Gastrocnemius medialis (tissue), 4 donors: ENCODE data around the gene TNIK. TPM values are rescaled to one million over a fixed set of nuclear protein-coding genes. Genes with fewer than 3 reads are reported as not detected.

Experiments used
- ATAC-seq, 2 donors: fragments of 150-250 bp; one replicate each; pipeline ENCODE4 v1.9.1; 2016
- DNase-seq, 2 donors: peaks; one replicate each; pipeline ENCODE4 v3.0.0-alpha.2; 2019
- H3K27ac ChIP-seq, 4 donors: fragments of 200-600 bp; sonication (generic); 1 replicate in 1 of 4; 2 replicates in 3 of 4; pipeline ENCODE4 v1.5.1; 2016 to 2018; ENCODE audit warnings: mild to moderate bottlenecking in 2 of 4, moderate library complexity in 1 of 4
- H3K27me3 ChIP-seq, 3 donors: fragments of 200-600 bp; sonication (generic) in 2 of 3; 1 replicate in 1 of 3; 2 replicates in 2 of 3; pipeline versions ENCODE4 v1.5.1 to v1.6.0; 2016 to 2019; ENCODE audit warnings: mild to moderate bottlenecking in 1 of 3, moderate library complexity in 1 of 3
- H3K36me3 ChIP-seq, 2 donors: fragments of 200-600 bp; sonication (generic) in 1 of 2; one replicate each; pipeline ENCODE4 v1.5.1; 2017 to 2018
- H3K4me1 ChIP-seq, 2 donors: fragments of 200-600 bp; sonication (generic) in 1 of 2; one replicate each; pipeline ENCODE4 v1.5.1; 2016 to 2017; ENCODE audit warnings: mild to moderate bottlenecking in 2 of 2
- H3K4me3 ChIP-seq, 4 donors: fragments of 200-600 bp; sonication (generic) in 3 of 4; 1 replicate in 1 of 4; 2 replicates in 3 of 4; pipeline ENCODE4 v1.5.1; 2016 to 2019; ENCODE audit warnings: mild to moderate bottlenecking in 2 of 4
- H3K9me3 ChIP-seq, 3 donors: fragments of 200-600 bp; sonication (generic) in 2 of 3; 1 replicate in 1 of 3; 2 replicates in 2 of 3; pipeline ENCODE4 v1.5.1; 2016 to 2019
- CTCF ChIP-seq, 5 experiments: fragments of 450-650 bp in 3 of 5; fragments of 200-600 bp in 2 of 5; sonication (generic) in 2 of 5; IDR thresholded peaks in 4 of 5; conservative IDR thresholded peaks in 1 of 5; 1 replicate in 4 of 5; 2 replicates in 1 of 5; pipeline ENCODE4 v1.5.1; 2016 to 2019; ENCODE audit warnings: antibody characterized with exemption in 5 of 5, mild to moderate bottlenecking in 3 of 5, moderate library complexity in 3 of 5
- POLR2A ChIP-seq, 2 donors: fragments of 450-650 bp; IDR thresholded peaks; one replicate each; pipeline ENCODE4 v1.6.1; 2017; ENCODE audit warnings: antibody characterized with exemption in 2 of 2, mild to moderate bottlenecking in 2 of 2, moderate library complexity in 2 of 2
- in situ Hi-C, 4 donors: fragments of 200-750 bp; cut with MboI; loops; one replicate each; pipeline versions ENCODE4 v1.15.0 to v1.8.0; 2017; ENCODE audit warnings: low sequenced_read_pairs in 4 of 4
- intact Hi-C: fragments of 100-400 bp; cut with DNase I; formaldehyde crosslinking; loops from one replicate; pipeline ENCODE4 v1.15.1; 2023; ENCODE audit warnings: low total_unique reads
- total RNA-seq, 4 donors: library from RNA; depleted of rRNA; stranded (reverse); fragments of >200 nt; gene quantifications; one replicate each; pipeline versions ENCODE4 v1.1.0 to v1.2.3, GENCODE V29; 2016

The TNIK gene
- total RNA-seq, 4 donors from 2014 or later = 5.2 to 19.7 (median 10.6) TPM

- in situ Hi-C loops (no loop called here), intact Hi-C loops (no loop called here)
- TF ChIP-seq POLR2A (IDR thresholded peaks at IDR 0.05) = no peak
- TF ChIP-seq CTCF (IDR thresholded peaks at IDR 0.05 in 4 of 5, conservative IDR thresholded peaks at IDR 0.05 in 1 of 5) = no peak
- H3K9me3 ChIP-seq = no peaks in the 10 kb centered on the region
- H3K36me3 ChIP-seq = no peaks in the 10 kb centered on the region
- H3K4me1 ChIP-seq = peaks cover 14 to 15% of the 10 kb centered on the region in 2 donors
- no peak overlapping the region for H3K27ac ChIP-seq
- no peak overlapping the region for H3K4me3 ChIP-seq
- DNase-seq (no peak), ATAC-seq (no peak)
- H3K27me3 ChIP-seq = no peaks in the 10 kb centered on the region
These were observed 147.5 kb downstream of the TNIK start for GRCh38 chr3:171312741-171313140.

GRCh38 chr3:171311784-171312183 is 148.4 kb downstream of the TNIK start:
- TF ChIP-seq CTCF (IDR thresholded peaks at IDR 0.05 in 4 of 5, conservative IDR thresholded peaks at IDR 0.05 in 1 of 5) (no peak), POLR2A (IDR thresholded peaks at IDR 0.05) (no peak)
- Histone ChIP-seq H3K4me1 (peaks cover 10 to 11% of the 10 kb centered on the region in 2 donors), H3K27me3 (no peaks in the 10 kb centered on the region), H3K4me3 (no peak overlapping the region), H3K36me3 (no peaks in the 10 kb centered on the region), H3K27ac (no peak overlapping the region), H3K9me3 (no peaks in the 10 kb centered on the region)
- DNase-seq (no peak), ATAC-seq (no peak)
- intact Hi-C loops (no loop called here), in situ Hi-C loops (no loop called here)

GRCh38 chr3:171309906-171310359 is 150.3 kb downstream of the TNIK start:
- in situ Hi-C loops = no loop called here
- Histone ChIP-seq H3K4me3 (no peak overlapping the region), H3K9me3 (no peaks in the 10 kb centered on the region), H3K27ac (no peak overlapping the region), H3K27me3 (no peaks in the 10 kb centered on the region), H3K4me1 (peaks cover 16 to 19% of the 10 kb centered on the region in 2 donors), H3K36me3 (no peaks in the 10 kb centered on the region)
- TF ChIP-seq POLR2A (IDR thresholded peaks at IDR 0.05) (no peak), CTCF (IDR thresholded peaks at IDR 0.05 in 4 of 5, conservative IDR thresholded peaks at IDR 0.05 in 1 of 5) (no peak)
- DNase-seq = no peak
- intact Hi-C loops = no loop called here
- peak in 1 of 2 donors; percentile 46 for ATAC-seq

- ATAC-seq = no peak
- DNase-seq = no peak
- Histone ChIP-seq H3K36me3 (no peaks in the 10 kb centered on the region), H3K4me3 (no peak overlapping the region), H3K27me3 (no peaks in the 10 kb centered on the region), H3K27ac (no peak overlapping the region), H3K9me3 (no peaks in the 10 kb centered on the region), H3K4me1 (peaks cover 16 to 26% of the 10 kb centered on the region in 2 donors)
- TF ChIP-seq CTCF (IDR thresholded peaks at IDR 0.05 in 4 of 5, conservative IDR thresholded peaks at IDR 0.05 in 1 of 5) (no peak), POLR2A (IDR thresholded peaks at IDR 0.05) (no peak)
- in situ Hi-C loops = no loop called here
- intact Hi-C loops = no loop called here
These were observed 152.2 kb downstream of the TNIK start for GRCh38 chr3:171307988-171308387.

GRCh38 chr3:171307046-171307585 is 153.1 kb downstream of the TNIK start:
- ATAC-seq = no peak
- no peak for DNase-seq
- Histone ChIP-seq H3K4me1 (peaks cover 23 to 35% of the 10 kb centered on the region in 2 donors), H3K4me3 (no peak overlapping the region), H3K9me3 (no peaks in the 10 kb centered on the region), H3K27me3 (no peaks in the 10 kb centered on the region), H3K27ac (peak overlapping the region; percentile 67 to 78 (median 72)), H3K36me3 (no peaks in the 10 kb centered on the region)
- TF ChIP-seq POLR2A (IDR thresholded peaks at IDR 0.05) = no peak
- TF ChIP-seq CTCF (IDR thresholded peaks at IDR 0.05 in 4 of 5, conservative IDR thresholded peaks at IDR 0.05 in 1 of 5) = no peak
- in situ Hi-C loops (no loop called here), intact Hi-C loops (no loop called here)
